ENCODE data around the gene TSC2.

TSC2 gene

GRCh38 chr16:2045965-2046892 is 1.6 kb upstream of the TSC2 start:
- TF ChIP-seq CTCF (IDR thresholded peaks at IDR 0.05; ENCODE audit: insufficient read depth, low read depth, low read length, missing control alignments): no peak
- H3K4me3 ChIP-seq (ENCODE audit: low read depth, low read length): 0 out of 2 replicates have a peak overlapping the region, but pooled peaks have one; percentile 68
- DNase-seq (ENCODE audit: low read depth): no peak

GRCh38 chr16:2046893-2047329 is 874 bp upstream of the TSC2 start:
- H3K4me3 ChIP-seq (ENCODE audit: low read depth, low read length): peak overlapping the region; percentile 68
- DNase-seq (ENCODE audit: low read depth): no peak
- no peak for TF ChIP-seq CTCF (IDR thresholded peaks at IDR 0.05; ENCODE audit: insufficient read depth, low read depth, low read length, missing control alignments)

- TF ChIP-seq CTCF (IDR thresholded peaks at IDR 0.05; ENCODE audit: insufficient read depth, low read depth, low read length, missing control alignments): no peak
- peak overlapping the region; percentile 68 for H3K4me3 ChIP-seq (ENCODE audit: low read depth, low read length)
- no peak for DNase-seq (ENCODE audit: low read depth)
Measured at GRCh38 chr16:2048116-2048543, 345 bp downstream of the TSC2 start.

GRCh38 chr16:2053211-2053610 is 5.4 kb downstream of the TSC2 start:
- DNase-seq (ENCODE audit: low read depth): no peak
- TF ChIP-seq CTCF (IDR thresholded peaks at IDR 0.05; ENCODE audit: insufficient read depth, low read depth, low read length, missing control alignments): no peak
- H3K4me3 ChIP-seq (ENCODE audit: low read depth, low read length): no peak overlapping the region

- no peak for TF ChIP-seq CTCF (IDR thresholded peaks at IDR 0.05; ENCODE audit: insufficient read depth, low read depth, low read length, missing control alignments)
- DNase-seq (ENCODE audit: low read depth): no peak
- H3K4me3 ChIP-seq (ENCODE audit: low read depth, low read length): no peak overlapping the region
Measured at GRCh38 chr16:2053897-2054296, 6.1 kb downstream of the TSC2 start.

GRCh38 chr16:2054543-2055245 is 6.9 kb downstream of the TSC2 start:
- no peak overlapping the region for H3K4me3 ChIP-seq (ENCODE audit: low read depth, low read length)
- no peak for DNase-seq (ENCODE audit: low read depth)
- TF ChIP-seq CTCF (IDR thresholded peaks at IDR 0.05; ENCODE audit: insufficient read depth, low read depth, low read length, missing control alignments): no peak
